HepG2 (cell line): ENCODE results near the gene ACAT2. TPM values are rescaled to one million over a fixed set of nuclear protein-coding genes. Genes with fewer than 3 reads are reported as not detected.

ENCODE experiments used
- ATAC-seq: fragments of 200-7000 bp; cut with Tn5 transposase; 3 replicates; pipeline ENCODE4 v1.9.1; 2020; ENCODE audit warnings: mild to moderate bottlenecking, moderate library complexity
- BruUV-seq: library from RNA; stranded (reverse); fragments of 400-500 nt; replicated peaks from 2 replicates; lab custom pipeline; 2021; lab: Mats Ljungman, UMichigan
- CTCF ChIA-PET: fragments of 300-600 bp; formaldehyde crosslinking; extraction: SDS; loops from one replicate; lab custom pipeline; 2021; ENCODE audit warnings: low total read pairs, inconsistent platforms, low intra/inter-chr PET ratio; lab: Yijun Ruan, JAX
- POLR2A ChIA-PET: fragments of 350-600 bp; sonication (Branson Sonifier 250); formaldehyde crosslinking; loops from one replicate; lab custom pipeline; 2020; ENCODE audit warnings: antibody characterized with exemption, inconsistent platforms; lab: Yijun Ruan, JAX
- DNase-seq: peaks from one replicate; pipeline ENCODE4 v3.0.0-alpha.2; 2015; ENCODE audit warnings: low spot score
- FAIRE-seq: peaks from 3 replicates; lab custom pipeline; 2011; peaks lifted over from hg19 to GRCh38; lab: Jason Lieb, UNC
- H2AFZ ChIP-seq: one replicate; pipeline ENCODE4 v1.6.1; 2011; ENCODE audit warnings: low read length, inconsistent platforms
- H3K27ac ChIP-seq: fragments of 300-600 bp; 3 replicates; pipeline ENCODE4 v1.8.0; 2011; ENCODE audit warnings: mixed run types, mild to moderate bottlenecking, mixed read lengths, low read length, inconsistent platforms; ENCODE audit not compliant: insufficient read depth; ENCODE audit errors: extremely low read length
- H3K27me3 ChIP-seq, 2 experiments: fragments of 200-600 bp in 1 of 2; 2 replicates in 1 of 2; 3 replicates in 1 of 2; pipeline versions ENCODE4 v1.6.0 to v1.8.0; 2011; ENCODE audit warnings: low read length in 2 of 2, mild to moderate bottlenecking in 2 of 2, moderate library complexity in 2 of 2, inconsistent platforms in 1 of 2; ENCODE audit not compliant: insufficient read depth in 2 of 2, control insufficient read depth in 1 of 2
- H3K36me3 ChIP-seq, 2 experiments: fragments of 200-600 bp in 1 of 2; replicated peaks in 1 of 2; 2 replicates in 1 of 2; 3 replicates in 1 of 2; pipeline versions ENCODE4 v1.5.1 to v1.8.0; 2011; ENCODE audit warnings: low read length in 2 of 2, inconsistent platforms in 1 of 2; ENCODE audit not compliant: insufficient read depth in 2 of 2, control insufficient read depth in 1 of 2
- H3K4me1 ChIP-seq: 2 replicates; pipeline ENCODE4 v1.5.1; 2012; ENCODE audit warnings: low read length, inconsistent platforms; ENCODE audit not compliant: insufficient read depth
- H3K4me2 ChIP-seq: 2 replicates; pipeline ENCODE4 v1.6.0; 2011; ENCODE audit warnings: low read depth, low read length, inconsistent platforms
- H3K4me3 ChIP-seq, 3 experiments: fragments of 200-600 bp in 1 of 3; sonication (generic), shearing (Covaris generic) in 1 of 3; replicated peaks in 1 of 3; 2 replicates each; pipeline ENCODE4 v1.5.1; 2011 to 2016; ENCODE audit warnings: low read length in 3 of 3, inconsistent platforms in 2 of 3, low read depth in 2 of 3, mild to moderate bottlenecking in 2 of 3, control low read depth in 1 of 3, mixed read lengths in 1 of 3; ENCODE audit not compliant: insufficient read depth in 1 of 3
- H3K79me2 ChIP-seq: one replicate; pipeline ENCODE4 v1.6.1; 2011; ENCODE audit warnings: low read length, inconsistent platforms; ENCODE audit not compliant: insufficient read depth
- H3K9ac ChIP-seq: 2 replicates; pipeline ENCODE4 v1.6.0; 2011; ENCODE audit warnings: mild to moderate bottlenecking, low read depth, low read length, inconsistent platforms; ENCODE audit not compliant: insufficient read depth
- H3K9me3 ChIP-seq: 2 replicates; pipeline ENCODE4 v1.5.1; 2012; ENCODE audit warnings: mild to moderate bottlenecking, low read length
- H4K20me1 ChIP-seq: 2 replicates; pipeline ENCODE4 v1.6.0; 2011; ENCODE audit warnings: inconsistent platforms, mild to moderate bottlenecking, low read length, moderate library complexity; ENCODE audit not compliant: insufficient read depth
- HNRNPUL1 ChIP-seq: fragments of 200-400 bp; formaldehyde crosslinking; IDR thresholded peaks from 2 replicates; pipeline ENCODE4 v1.6.1; 2017; ENCODE audit warnings: low read depth, mild to moderate bottlenecking, low read length, moderate library complexity
- PAWR ChIP-seq: sonication (generic); formaldehyde crosslinking; IDR thresholded peaks from 2 replicates; pipeline ENCODE4 v1.4.0; 2020; ENCODE audit warnings: missing genetic modification reagents, mild to moderate bottlenecking, borderline replicate concordance
- TSC22D2 ChIP-seq: sonication (generic); formaldehyde crosslinking; IDR thresholded peaks from 2 replicates; pipeline ENCODE4 v1.5.1; 2020; ENCODE audit warnings: missing genetic modification reagents, mild to moderate bottlenecking, borderline replicate concordance
- ZNF230 ChIP-seq: sonication (generic); formaldehyde crosslinking; IDR thresholded peaks from 2 replicates; pipeline ENCODE4 v1.4.0; 2020; ENCODE audit warnings: mild to moderate bottlenecking, missing genetic modification reagents
- ZNF605 ChIP-seq: sonication (generic); formaldehyde crosslinking; IDR thresholded peaks from 2 replicates; pipeline ENCODE4 v1.8.0; 2022; ENCODE audit warnings: mild to moderate bottlenecking, missing genetic modification reagents
- ZNF772 ChIP-seq: sonication (generic); formaldehyde crosslinking; IDR thresholded peaks from 2 replicates; pipeline ENCODE4 v1.5.0; 2020; ENCODE audit warnings: mild to moderate bottlenecking, missing genetic modification reagents
- WGBS: methylation state at CpG from one replicate; pipeline ENCODE4 v1.1.6; 2017; ENCODE audit warnings: low lambda C conversion rate; 5-methylcytosine and 5-hydroxymethylcytosine counted together
- in situ Hi-C: cut with HindIII; loops from 2 replicates; pipeline ENCODE4 v1.10.0; 2017; ENCODE audit warnings: low pct_unique_long_range_greater_than_20kb; ENCODE audit not compliant: extremely low pct_ligation_motif_present
- intact Hi-C: fragments of 100-400 bp; cut with micrococcal nuclease; formaldehyde crosslinking; loops from one replicate; pipeline ENCODE4 v1.10.0; 2022; ENCODE audit not compliant: unreplicated experiment
- polyA plus RNA-seq, 8 experiments: library from polyadenylated mRNA; depleted of rRNA in 3 of 8; stranded (reverse) in 7 of 8; unstranded in 1 of 8; fragments of >200 nt; fragmentation: Illumina TruSeq in 4 of 8; extraction: Trizol in 4 of 8; gene quantifications; 2 replicates each; pipeline versions ENCODE4 v1.2.1 to v1.2.3, GENCODE V29; 2011 to 2016; ENCODE audit warnings: low read depth in 4 of 8, missing spikeins in 1 of 8, mixed read lengths in 1 of 8; ENCODE audit not compliant: insufficient read depth in 1 of 8
- total RNA-seq, 5 experiments: library from RNA; depleted of rRNA; stranded (reverse); fragments of >200 nt; fragmentation: Illumina TruSeq; extraction: Trizol; gene quantifications; 2 replicates each; pipeline ENCODE4 v1.2.3, GENCODE V29; 2016; ENCODE audit warnings: low read depth in 1 of 5
- TF ChIP-seq, protein P1 (sequence below): sonication (generic); formaldehyde crosslinking; IDR thresholded peaks from 2 replicates; pipeline ENCODE4 v1.4.0; 2020; ENCODE audit warnings: low read depth, missing genetic modification reagents
- TF ChIP-seq, protein P2 (sequence below): sonication (generic); formaldehyde crosslinking; IDR thresholded peaks from 2 replicates; pipeline ENCODE4 v1.5.1; 2020; ENCODE audit warnings: mild to moderate bottlenecking, missing genetic modification reagents, borderline replicate concordance

ACAT2 gene
- total and polyA plus RNA-seq, 2 of the 13 experiments (the other 11 are each of a cell fraction or from before 2014, with no cell fraction given): 121 to 534 TPM

DNA sequence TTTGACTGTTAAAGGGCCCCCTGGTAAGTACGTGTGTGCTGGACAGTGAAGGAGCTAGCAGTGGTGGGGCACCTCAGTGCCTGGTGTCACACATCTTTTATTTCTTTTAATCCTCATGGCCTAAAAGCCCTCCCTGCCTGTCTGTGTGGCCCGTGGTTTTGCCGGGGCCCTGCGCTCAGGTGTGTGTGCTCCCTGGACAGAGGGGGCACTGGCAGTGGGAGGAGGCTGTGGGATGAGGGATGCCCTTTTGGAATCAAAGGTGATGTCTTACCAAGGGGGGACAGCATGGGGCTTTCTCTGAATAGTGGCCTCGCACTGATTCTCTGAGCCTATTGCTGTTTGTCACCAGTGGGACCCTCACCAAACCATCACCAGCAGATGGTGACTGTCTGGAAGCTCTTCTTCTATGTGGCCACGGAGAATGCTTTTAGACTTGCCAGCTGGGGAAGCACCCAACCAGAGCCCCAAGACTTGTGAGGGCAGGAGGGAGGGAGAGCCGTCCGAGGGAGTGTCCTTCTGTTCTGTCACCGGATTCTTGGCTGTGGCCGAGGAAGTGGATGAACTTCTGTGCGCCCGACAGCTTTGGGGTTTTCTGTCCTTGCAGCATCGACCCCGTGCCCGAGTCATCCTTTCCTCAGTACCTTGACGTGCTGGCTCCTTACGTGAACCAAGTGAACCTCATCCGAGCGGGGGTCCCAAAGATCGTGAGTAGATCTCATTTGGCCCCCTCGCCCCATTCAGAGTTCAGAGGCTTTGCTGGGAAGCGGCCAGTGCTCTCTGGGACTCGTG, 56.3 kb downstream of the ACAT2 start:
- Histone ChIP-seq H4K20me1 (no peaks in the 10 kb centered on the region), H3K4me1 (peaks cover 25% of the 10 kb centered on the region), H3K9ac (no peak overlapping the region), H3K27ac (no peak overlapping the region), H3K9me3 (no peaks in the 10 kb centered on the region), H3K27me3 (peaks cover 16 to 80% of the 10 kb centered on the region in 2 experiments), H3K79me2 (no peaks in the 10 kb centered on the region), H3K4me3 (no peak overlapping the region), H2AFZ (no peak overlapping the region), H3K36me3 (no peaks in the 10 kb centered on the region), H3K4me2 (no peak overlapping the region)
- no peak for TF ChIP-seq ZNF230 (CRISPR knock-in tag)
- no peak for TF ChIP-seq TSC22D2 (CRISPR knock-in tag)
- TF ChIP-seq ZNF605: no peak
- TF ChIP-seq, protein P1, sequence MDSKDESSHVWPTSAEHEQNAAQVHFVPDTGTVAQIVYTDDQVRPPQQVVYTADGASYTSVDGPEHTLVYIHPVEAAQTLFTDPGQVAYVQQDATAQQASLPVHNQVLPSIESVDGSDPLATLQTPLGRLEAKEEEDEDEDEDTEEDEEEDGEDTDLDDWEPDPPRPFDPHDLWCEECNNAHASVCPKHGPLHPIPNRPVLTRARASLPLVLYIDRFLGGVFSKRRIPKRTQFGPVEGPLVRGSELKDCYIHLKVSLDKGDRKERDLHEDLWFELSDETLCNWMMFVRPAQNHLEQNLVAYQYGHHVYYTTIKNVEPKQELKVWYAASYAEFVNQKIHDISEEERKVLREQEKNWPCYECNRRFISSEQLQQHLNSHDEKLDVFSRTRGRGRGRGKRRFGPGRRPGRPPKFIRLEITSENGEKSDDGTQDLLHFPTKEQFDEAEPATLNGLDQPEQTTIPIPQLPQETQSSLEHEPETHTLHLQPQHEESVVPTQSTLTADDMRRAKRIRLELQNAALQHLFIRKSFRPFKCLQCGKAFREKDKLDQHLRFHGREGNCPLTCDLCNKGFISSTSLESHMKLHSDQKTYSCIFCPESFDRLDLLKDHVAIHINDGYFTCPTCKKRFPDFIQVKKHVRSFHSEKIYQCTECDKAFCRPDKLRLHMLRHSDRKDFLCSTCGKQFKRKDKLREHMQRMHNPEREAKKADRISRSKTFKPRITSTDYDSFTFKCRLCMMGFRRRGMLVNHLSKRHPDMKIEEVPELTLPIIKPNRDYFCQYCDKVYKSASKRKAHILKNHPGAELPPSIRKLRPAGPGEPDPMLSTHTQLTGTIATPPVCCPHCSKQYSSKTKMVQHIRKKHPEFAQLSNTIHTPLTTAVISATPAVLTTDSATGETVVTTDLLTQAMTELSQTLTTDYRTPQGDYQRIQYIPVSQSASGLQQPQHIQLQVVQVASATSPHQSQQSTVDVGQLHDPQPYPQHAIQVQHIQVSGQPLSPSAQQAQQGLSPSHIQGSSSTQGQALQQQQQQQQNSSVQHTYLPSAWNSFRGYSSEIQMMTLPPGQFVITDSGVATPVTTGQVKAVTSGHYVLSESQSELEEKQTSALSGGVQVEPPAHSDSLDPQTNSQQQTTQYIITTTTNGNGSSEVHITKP (CRISPR knock-in tag): no peak
- TF ChIP-seq, protein P2, sequence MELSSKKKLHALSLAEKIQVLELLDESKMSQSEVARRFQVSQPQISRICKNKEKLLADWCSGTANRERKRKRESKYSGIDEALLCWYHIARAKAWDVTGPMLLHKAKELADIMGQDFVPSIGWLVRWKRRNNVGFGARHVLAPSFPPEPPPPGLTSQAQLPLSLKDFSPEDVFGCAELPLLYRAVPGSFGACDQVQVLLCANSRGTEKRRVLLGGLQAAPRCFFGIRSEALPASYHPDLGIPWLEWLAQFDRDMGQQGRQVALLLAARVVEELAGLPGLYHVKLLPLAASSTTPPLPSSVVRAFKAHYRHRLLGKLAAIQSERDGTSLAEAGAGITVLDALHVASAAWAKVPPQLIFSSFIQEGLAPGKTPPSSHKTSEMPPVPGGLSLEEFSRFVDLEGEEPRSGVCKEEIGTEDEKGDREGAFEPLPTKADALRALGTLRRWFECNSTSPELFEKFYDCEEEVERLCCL (CRISPR knock-in tag): no peak
- TF ChIP-seq HNRNPUL1: no peak
- no peak for TF ChIP-seq PAWR (CRISPR knock-in tag)
- TF ChIP-seq ZNF772 (CRISPR knock-in tag): no peak
- 46% methylated on average over 23 of the region's 23 CpGs for WGBS
- in situ Hi-C loops (no loop called here), intact Hi-C loops (no loop called here)
- FAIRE-seq (no peak), DNase-seq (no peak), ATAC-seq (no peak)
- no TSS peak for BruUV-seq
- ChIA-PET CTCF (no interaction called here), POLR2A (interaction anchor here (1.2 kb wide), 1 partner anchor 28 kb away, joined by 3 read pairs; the partner anchor contains the start of genes MRPL18 and TCP1)
